ENCODE measurements around the gene AMOTL2.

AMOTL2 gene

DNA sequence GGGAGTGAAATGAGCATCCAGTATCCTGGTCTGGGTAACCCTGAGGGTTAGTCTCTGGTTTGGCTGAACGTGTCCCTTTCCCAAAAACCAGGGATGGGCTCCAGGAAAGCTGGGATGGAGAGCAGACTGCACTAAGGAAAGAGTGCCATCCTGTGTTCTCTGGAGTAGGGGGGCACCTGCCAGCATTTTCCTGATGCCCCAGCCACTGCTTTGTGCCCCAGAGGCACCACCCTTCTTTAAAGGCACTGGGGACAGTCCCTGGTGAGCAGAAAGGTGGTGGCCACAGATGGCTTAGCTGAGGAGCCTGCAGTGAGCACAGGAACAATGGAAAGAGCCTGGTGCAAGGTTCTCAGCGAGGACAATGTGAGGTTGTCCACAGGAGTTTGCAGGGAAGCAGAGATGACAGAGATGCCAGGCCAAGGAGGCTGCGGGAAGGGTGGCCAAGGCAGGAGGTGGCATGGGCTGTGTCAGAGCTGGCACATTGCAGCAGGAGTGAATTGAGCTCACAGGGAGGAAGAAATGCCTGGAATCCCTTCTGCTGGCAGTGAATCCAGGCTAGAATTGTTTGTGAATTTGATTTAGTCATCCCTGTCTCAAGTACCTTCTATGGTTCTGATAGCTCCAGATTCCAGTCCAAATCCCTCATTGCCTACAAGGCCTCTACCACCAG lies 39.9 kb downstream of the AMOTL2 start:
- DNase-seq (ENCODE audit: low read depth), result peak; percentile 66

DNA sequence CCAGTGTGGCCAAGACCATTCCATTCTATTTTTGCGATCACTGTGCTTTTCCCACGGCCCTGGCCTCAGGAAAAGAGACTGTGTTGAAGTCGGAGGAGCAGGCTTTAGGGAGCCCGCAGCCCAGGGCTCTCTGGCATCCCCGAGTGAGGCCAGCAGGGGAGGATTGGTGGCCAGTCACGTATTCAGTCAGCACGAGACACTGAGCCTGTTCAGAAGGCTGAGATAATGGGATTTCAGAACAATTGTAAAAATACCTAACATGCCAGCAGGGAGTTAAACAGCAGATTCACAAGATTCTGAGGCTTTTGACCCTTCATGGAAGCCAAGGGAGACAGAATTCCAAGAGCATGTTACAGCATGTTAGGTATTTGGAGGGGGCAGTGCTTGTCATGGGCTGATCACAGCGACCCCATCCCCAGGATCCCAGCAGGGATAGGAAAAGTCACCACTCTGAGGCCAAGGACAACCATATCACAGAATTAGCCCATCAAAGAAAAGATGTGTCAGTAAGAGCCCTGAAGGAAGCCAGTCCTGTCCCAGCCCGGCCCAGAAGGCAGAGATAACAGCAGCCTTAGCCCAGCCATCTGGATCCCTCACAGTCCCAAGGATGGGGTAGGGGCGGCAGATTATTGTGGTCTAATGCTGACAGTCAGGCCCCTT lies 40.6 kb downstream of the AMOTL2 start:
- DNase-seq (ENCODE audit: low read depth), result peak; percentile 54

DNA sequence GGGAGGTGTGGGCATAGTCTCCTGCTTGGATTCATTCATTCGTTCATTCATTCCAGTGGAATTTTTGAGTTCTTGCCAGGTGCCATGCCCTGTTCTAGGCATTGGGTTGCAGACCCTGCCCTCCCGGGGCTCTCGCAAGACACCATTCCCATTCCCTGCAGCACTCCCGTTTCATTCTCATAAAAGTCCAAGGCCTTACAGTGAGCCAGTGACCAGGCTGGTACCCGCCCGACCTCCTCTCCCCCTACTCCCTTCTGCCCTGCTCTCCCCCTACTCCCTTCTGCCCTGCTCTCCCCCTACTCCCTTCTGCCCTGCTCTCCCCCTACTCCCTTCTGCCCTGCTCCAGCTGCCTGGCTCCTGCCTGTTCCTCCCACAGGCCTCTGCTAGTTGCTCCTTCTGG lies 41.9 kb downstream of the AMOTL2 start:
- DNase-seq (ENCODE audit: low read depth), result no peak

DNA sequence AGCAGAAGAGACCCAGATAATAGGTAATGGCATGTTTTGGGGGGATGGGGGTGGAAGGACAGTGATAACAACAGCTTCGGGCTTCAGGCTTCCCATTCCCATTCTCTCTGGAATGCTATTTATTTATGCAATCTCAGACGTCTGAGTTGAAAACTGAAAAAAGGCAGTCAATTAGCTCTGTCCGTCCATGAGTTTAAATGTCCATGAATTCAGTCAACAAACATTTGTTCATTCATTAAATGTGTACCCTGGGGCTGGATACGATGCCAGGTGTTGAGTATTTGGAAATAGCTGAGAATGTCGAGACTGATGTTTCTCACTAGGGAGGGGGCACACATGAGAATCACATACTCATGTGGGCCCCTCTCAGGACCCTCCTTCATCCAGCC lies 42.4 kb downstream of the AMOTL2 start:
- no peak for DNase-seq (ENCODE audit: low read depth)

DNA sequence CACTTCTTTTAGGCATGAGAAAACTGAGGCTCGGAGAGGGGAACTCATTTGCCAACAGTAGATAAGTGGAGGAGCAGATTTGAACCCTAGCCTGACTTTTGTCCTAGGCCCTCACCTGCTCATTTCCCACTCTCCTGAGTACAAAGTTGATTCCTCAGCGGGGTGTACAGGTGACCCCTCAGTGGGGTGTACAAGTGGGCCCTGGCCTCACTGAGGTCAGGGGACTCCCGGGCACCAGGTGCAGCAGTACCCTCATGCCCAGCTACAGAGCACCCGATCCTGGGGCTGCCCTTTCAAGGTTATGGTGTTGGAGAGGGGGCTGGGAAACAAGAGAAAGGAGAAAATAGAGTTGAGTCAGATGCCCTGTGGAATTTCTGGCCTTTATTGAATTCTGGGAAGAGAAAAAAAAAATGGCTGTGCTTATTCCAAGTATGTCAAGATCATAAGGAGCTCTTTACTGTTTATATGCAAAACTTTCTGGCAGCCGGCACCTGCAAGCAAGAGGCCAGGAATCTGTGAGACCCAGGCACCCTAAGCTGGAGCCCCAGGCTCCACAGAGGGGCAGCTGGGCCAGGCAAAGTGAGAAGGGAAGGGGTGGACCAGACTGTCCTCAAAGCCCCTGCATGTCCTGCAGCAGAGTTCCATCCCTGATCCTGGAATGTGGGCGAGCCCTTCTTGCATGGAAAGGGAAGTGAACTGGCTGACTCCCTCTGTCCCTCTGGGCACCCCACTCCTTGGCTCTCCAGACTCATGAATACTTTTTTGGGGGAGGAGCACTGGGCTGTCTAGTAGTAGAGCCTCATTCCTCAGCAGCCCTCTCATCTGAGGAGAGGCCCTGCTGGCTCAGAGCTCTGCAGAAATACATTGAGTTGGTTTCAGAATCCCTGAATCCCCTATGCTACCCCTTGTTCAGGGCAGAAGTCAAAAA lies 43.1 kb downstream of the AMOTL2 start:
- DNase-seq (ENCODE audit: low read depth), result peak; percentile 70

DNA sequence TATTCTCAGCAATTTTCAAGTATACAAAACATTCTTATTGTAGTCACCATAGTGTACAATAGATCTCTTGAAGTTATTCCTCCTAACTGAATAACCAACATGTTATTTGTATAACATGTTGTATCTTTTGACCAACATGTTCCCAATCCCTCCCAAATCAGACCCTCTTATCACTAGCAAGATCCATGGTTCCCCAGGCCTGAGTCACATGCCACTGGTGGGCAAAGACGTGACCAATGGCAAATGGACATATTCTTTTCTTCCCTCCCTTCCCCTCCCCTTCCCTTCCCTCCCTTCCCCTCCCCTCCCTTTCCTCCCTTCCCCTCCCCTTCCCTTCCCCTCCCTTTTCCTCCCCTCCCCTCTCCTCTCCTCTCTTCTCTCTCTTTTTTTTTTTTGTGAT lies 45.4 kb downstream of the AMOTL2 start:
- DNase-seq (ENCODE audit: low read depth), result no peak

DNA sequence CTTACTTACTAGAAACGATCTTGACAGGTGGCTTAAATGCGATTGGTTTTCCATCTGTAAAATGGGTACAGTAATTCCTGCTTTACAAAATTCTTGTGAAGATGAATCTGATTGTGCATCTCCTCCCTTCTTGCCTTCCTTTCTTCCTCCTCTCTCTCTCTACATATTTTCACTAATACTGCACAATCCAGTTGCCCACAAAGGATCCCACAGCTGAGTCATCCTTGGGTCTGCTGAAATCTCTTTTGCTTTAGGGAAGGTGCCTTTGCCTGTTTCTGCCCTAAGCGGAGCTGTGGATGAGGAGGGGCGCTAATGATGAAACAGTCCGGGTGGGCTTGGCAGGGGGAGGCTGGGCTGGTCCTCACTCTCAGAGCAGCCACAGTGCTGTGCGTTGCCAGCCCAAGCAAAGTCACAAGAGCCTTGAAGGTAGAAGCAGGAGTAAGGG lies 46.1 kb downstream of the AMOTL2 start:
- peak; percentile 87 for DNase-seq (ENCODE audit: low read depth)

DNA sequence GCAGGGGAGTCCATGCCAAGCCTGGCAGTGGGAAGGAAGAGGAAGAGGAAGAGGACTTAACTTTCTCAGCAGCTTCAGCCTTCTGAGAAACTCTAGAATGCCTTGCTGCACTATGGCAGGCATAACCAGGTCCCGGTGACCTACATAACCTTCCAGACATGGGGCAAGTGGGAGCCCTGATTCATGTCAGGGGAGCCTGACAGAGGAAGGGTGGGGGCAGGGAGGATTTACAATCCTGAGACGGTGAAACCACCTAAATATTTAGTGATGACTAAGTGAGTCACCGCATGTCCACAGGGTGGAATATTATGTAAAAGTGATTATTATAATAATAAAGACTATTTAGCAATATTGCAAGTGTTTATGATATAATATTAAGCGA lies 46.7 kb downstream of the AMOTL2 start:
- peak; percentile 41 for DNase-seq (ENCODE audit: low read depth)

DNA sequence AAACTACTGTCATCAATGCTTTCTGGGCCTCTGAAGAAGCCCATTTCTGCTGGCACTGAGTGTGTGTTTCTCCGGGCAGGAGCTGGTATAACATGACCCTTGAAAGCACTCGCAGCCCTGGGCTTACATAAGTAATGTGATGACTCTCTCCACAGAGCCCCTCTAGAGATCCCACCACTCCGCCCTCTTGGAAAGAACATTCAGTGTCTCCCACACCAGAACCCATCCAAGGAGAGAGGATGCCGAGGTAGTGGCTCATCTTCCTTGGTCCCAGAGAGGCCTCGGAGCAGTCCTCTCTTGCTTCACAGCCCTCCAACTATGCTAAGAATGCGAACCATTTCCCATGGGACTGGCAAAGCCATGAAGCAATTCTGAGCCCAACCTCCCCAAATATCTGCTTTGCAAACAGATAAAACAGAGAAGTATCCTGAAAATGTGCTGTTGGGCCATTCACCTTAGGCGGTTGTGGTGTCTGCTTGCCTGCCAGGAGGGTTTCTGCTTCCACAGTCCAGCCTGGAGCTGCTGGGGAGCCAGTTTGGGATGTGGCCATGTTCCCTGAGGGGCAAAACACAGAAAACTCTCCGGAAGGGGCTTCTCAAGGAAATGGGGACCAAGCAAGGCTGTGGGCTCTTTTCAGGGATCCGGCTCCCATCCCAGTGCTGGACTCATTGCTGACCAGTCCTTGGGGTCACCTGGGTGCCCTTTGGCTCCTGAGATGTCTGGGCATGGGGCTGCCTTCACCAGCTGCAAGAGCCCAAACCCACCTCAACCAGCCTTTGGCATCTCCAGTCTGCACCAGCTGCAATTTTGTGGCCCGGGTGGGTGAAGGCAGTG lies 47.3 kb downstream of the AMOTL2 start:
- DNase-seq (ENCODE audit: low read depth), result peak; percentile 99

DNA sequence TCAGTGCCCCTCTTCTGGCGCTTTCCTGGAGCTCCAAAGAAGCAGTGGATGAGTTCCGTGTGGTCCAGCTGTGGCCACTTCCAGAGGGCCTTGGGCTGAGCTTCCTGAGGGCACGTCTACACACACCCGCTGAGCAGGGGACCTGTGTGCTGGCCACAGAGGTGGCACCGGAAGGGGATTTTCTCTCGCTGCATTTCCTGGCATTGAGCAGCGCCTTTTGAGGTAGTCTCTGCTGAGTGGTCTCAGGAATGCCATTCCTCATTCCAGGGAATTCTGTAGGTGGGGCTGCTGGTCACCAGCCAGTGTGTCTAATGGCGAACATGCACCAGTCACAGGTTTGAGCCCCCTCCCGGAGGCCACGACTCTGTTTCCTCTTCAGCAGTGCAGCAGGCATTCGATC lies 48.1 kb downstream of the AMOTL2 start:
- no peak for DNase-seq (ENCODE audit: low read depth)

DNA sequence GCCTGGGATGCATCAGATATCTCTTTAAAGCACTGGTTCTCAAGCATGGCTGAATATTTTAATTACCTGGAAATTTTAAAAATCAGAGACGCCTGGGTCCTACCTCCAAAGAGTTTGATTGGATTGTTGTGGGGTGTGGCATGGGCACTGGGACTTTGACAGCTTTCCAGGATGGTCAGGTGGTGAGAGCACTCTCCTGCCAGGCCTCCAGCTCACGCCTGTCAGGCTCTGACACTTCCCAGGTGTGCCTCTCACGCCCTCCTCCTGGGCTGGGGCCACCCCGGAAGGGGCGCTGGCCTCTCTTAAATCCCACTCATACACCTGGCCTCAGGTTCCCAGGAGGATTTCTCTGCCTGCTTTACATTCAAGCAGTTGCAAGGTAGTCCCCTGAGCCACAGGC lies 48.5 kb downstream of the AMOTL2 start:
- DNase-seq (ENCODE audit: low read depth), result no peak

DNA sequence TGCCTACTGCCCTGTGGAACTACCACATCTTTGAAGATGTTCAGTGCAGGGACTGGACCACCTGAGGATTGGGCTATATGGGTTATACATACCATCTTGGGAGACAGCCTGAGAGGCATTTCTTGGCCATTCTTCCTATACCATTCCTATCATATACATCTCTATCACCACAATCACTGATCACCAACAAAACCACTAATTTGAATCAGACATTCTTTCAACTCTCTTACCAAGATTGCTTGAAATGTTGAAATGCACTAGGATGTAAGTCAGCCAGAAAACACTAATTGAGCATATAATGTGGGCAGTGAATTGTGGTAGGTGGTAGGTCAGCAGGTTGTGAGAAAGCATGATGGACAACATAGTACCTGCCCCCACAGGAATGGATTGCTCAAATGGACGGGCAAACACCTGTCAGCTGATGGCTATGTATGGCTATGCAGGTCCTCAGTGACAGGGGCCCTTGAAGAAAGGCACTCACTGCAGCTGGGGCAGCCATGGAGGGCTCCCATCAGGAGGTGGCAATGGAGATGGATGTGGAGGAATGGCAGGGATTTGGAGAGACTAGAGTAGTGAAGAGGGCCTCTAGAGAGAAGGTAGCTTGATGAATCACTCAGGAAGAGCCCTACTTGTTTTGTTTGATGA lies 49.1 kb downstream of the AMOTL2 start:
- DNase-seq (ENCODE audit: low read depth), result no peak

DNA sequence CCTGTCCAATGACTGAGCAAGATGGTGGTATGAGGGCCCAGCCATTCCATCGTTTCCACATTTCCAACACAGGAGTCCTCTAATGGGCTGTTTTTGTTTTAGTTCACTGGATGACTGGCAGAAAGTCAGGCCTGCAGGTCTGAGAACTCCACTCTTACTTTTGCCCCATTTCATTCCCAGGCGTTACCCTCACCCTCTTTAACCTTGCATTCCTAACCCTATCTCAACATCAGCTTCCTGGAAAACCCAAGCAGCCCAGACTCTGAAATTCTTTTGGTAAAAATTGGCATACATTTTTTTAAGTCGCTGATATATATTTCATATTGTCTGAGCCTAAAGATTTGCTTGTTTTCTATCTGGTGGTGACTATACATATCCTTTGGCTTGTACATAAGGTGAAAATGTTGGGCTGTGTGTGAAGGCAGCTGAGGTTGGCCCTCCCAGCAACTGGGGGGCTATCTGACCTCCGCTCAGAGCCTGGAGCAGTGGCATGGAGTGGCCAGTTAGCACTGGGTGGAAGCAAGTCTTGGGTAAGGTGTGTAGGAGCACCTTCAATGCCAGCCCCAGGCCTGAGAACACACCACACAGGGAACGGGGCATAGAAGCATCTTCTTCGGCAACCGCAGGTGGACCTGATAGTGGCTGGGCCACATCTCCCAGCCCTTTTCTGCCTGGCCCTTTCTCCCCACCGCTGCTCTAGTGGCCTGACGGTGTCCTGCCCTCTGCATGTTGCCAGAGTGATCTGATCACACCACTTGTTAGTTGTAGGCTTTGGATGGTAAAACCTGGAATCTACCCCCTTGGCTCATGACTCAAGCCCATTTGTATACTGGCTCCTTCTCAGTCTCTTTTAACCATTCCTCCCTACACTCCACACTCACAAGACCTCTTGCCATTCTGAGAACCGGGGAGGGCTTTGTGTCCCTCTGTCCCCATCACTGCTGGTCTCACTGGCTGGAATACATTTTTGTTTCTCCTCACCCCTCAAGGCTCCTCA lies 50.0 kb downstream of the AMOTL2 start:
- no peak for DNase-seq (ENCODE audit: low read depth)

DNA sequence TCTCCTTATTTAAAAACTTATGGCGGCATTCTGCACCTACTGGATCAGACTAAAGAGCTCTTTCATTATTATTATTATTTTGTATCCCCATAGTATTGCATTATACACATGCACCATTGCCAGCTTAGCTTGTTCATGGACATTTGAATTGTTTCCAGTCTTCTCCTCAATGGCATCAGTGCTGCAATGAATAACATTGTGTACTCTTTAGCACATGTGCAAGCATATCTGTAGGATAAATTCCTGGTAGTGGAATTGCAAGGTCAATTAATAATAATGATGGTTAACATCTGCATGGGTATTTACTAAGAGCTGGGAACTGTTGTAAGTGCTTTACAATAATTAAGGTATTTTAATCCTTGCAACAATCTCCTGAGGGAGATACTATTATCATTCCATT lies 52.0 kb downstream of the AMOTL2 start:
- DNase-seq (ENCODE audit: low read depth), result peak; percentile 78

DNA sequence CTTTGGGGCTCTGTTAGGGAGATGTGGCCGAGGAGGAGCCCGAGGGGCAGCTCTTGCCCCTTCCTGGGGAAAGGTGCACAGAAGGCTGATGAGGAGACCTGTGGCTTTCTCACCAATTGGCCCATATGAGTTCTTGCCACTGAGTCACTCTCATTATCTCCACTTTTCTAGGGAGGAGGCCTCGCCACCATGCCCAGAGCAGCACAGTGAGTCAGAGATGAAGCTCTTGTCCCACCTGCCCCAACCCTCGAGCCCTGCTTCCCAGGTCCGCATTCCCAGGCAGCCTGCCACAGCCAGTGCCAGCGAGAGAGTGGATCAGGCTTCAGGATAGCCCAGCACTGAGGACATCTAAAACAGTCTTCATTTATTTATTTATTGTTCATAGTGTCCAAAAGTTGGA lies 53.5 kb downstream of the AMOTL2 start:
- no peak for DNase-seq (ENCODE audit: low read depth)

DNA sequence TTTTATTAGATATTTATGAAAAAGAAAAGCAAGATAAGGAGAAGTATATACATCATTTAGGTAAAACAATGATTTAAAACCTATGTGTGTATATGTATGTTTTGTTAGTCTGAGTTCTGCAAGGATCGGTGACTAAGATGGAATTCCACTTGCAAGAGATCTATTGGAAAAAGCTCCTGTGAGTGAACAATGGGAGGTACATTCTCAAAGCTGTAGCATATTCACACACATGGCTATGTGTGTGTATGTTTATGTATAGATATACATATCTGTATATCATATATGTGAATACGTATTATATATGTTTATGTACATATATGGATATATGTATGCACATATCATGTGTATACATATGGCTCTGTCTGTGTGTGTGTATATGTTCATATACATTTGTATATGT lies 54.3 kb downstream of the AMOTL2 start:
- no peak for DNase-seq (ENCODE audit: low read depth)

DNA sequence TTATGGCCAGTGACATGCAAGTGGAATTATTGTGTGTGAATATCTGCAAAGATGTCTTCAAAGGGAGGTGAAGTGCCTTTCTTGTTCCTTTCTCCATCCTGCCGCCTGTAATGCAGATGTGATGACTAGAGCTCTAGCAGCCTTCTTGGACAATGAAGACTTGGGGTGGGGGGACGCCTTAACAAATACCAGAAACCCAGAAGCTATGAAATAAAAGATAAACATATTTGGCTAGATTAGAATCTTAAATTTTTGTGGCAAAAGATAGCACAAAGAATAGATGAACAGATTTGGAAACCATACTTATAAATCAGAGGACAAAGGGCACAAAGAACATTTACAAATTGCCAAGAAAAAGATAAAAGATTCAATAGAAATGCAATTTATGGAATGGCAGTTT lies 56.1 kb downstream of the AMOTL2 start:
- no peak for DNase-seq (ENCODE audit: low read depth)

DNA sequence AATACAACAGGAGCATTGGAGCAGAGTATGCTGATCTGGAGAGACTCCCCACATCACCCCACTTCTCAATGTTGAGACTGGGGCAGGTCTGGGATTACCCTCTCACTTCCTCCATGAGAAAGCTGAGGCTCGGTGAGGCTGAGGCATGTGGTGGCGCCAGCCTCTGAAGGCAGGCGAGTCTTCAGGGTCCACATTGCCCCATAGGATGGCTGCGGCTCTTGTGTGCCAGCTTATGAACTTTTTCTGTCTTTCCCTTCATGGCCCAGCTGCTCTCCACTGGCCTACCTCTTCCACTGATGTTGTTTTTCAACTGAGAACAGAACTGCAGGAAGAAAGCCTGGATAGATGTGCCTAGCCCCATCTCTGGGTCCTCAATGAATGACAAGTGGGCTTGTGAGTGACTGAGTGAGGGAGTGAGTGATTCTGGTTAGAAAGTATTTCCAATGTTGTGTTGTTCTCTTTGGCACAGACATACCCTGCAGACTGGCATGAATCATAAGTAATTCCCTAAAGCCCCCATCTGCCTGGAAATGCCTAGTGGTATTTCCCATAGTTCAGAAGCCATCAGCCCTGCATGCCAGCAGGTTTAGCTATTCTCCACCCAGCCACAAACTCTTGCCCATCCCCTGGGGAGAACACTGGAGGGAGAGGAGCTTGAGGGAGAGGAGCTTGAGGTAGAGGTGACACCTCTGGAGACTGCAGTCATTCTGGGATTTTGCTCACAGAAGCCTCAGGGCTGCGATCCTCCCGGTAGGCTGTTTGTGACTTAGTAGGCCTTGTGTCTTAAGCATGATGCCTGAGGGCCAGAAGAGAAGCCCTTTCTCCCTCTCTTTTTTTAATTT lies 56.9 kb downstream of the AMOTL2 start:
- DNase-seq (ENCODE audit: low read depth), result peak; percentile 67

All from fibroblast of gingiva (primary cell).